Mesendoderm (in vitro differentiated cells): ENCODE data around the gene ATF7.
"Not testable (repeated sequence)": the region's sequence is repeated elsewhere in the genome, so short reads cannot be mapped to it uniquely, and the experiment has no call there.

ENCODE experiments used
- DNase-seq: peaks from one replicate; pipeline ENCODE4 v3.0.0; 2013
- H2AK5ac ChIP-seq: 2 replicates; pipeline ENCODE4 v1.6.1; 2013; ENCODE audit warnings: low read length, inconsistent platforms
- H2BK120ac ChIP-seq: 2 replicates; pipeline ENCODE4 v1.6.1; 2013; ENCODE audit warnings: low read depth, mild to moderate bottlenecking, low read length, moderate library complexity, mixed read lengths
- H2BK15ac ChIP-seq: replicated peaks from 2 replicates; pipeline ENCODE4 v1.6.1; 2013; ENCODE audit warnings: low read depth, mild to moderate bottlenecking, moderate library complexity
- H2BK5ac ChIP-seq: 2 replicates; pipeline ENCODE4 v1.6.1; 2013; ENCODE audit warnings: low read length, inconsistent platforms
- H3K18ac ChIP-seq: 2 replicates; pipeline ENCODE4 v1.6.1; 2013; ENCODE audit warnings: mild to moderate bottlenecking, low read length, mixed read lengths
- H3K23ac ChIP-seq: one replicate; pipeline ENCODE4 v1.6.1; 2013; ENCODE audit warnings: low read length
- H3K27ac ChIP-seq: 2 replicates; pipeline ENCODE4 v1.5.1; 2013; ENCODE audit warnings: low read depth, mild to moderate bottlenecking, inconsistent platforms, low read length, moderate library complexity
- H3K27me3 ChIP-seq: 2 replicates; pipeline ENCODE4 v1.6.1; 2013; ENCODE audit warnings: low read length, control low read depth, mild to moderate bottlenecking, inconsistent platforms; ENCODE audit not compliant: insufficient read depth, poor library complexity
- H3K36me3 ChIP-seq: 2 replicates; pipeline ENCODE4 v1.6.1; 2013; ENCODE audit warnings: low read length, inconsistent platforms; ENCODE audit not compliant: control insufficient read depth, insufficient read depth
- H3K4ac ChIP-seq: one replicate; pipeline ENCODE4 v1.6.1; 2013; ENCODE audit warnings: low read depth, mild to moderate bottlenecking, low read length, moderate library complexity
- H3K4me1 ChIP-seq: 2 replicates; pipeline ENCODE4 v1.6.1; 2013; ENCODE audit warnings: low read depth, low read length, inconsistent platforms; ENCODE audit not compliant: control insufficient read depth
- H3K4me2 ChIP-seq: 2 replicates; pipeline ENCODE4 v1.6.1; 2013; ENCODE audit warnings: low read length
- H3K4me3 ChIP-seq: 2 replicates; pipeline ENCODE4 v1.5.1; 2013; ENCODE audit warnings: mild to moderate bottlenecking, low read length
- H3K56ac ChIP-seq: one replicate; pipeline ENCODE4 v1.6.1; 2013; ENCODE audit warnings: low read length
- H3K79me1 ChIP-seq: 2 replicates; pipeline ENCODE4 v1.6.1; 2013; ENCODE audit warnings: low read length, inconsistent platforms
- H3K79me2 ChIP-seq: 2 replicates; pipeline ENCODE4 v1.6.1; 2013; ENCODE audit warnings: mild to moderate bottlenecking, low read length; ENCODE audit not compliant: control insufficient read depth, insufficient read depth
- H3K9ac ChIP-seq: 2 replicates; pipeline ENCODE4 v1.6.1; 2013; ENCODE audit warnings: low read length, inconsistent platforms
- H4K5ac ChIP-seq: one replicate; pipeline ENCODE4 v1.6.1; 2013; ENCODE audit warnings: low read length
- H4K8ac ChIP-seq: one replicate; pipeline ENCODE4 v1.6.1; 2013; ENCODE audit warnings: low read depth, mild to moderate bottlenecking, control low read depth, low read length, moderate library complexity
- WGBS: extraction: QIAGEN DNeasy Blood & Tissue Kit; methylation state at CpG from one replicate; pipeline ENCODE4 v1.1.7; 2013; ENCODE audit warnings: low lambda C conversion rate, missing lambda C conversion rate; ENCODE audit not compliant: insufficient coverage; ENCODE audit errors: extremely low coverage; 5-methylcytosine and 5-hydroxymethylcytosine counted together

ATF7 gene

DNA sequence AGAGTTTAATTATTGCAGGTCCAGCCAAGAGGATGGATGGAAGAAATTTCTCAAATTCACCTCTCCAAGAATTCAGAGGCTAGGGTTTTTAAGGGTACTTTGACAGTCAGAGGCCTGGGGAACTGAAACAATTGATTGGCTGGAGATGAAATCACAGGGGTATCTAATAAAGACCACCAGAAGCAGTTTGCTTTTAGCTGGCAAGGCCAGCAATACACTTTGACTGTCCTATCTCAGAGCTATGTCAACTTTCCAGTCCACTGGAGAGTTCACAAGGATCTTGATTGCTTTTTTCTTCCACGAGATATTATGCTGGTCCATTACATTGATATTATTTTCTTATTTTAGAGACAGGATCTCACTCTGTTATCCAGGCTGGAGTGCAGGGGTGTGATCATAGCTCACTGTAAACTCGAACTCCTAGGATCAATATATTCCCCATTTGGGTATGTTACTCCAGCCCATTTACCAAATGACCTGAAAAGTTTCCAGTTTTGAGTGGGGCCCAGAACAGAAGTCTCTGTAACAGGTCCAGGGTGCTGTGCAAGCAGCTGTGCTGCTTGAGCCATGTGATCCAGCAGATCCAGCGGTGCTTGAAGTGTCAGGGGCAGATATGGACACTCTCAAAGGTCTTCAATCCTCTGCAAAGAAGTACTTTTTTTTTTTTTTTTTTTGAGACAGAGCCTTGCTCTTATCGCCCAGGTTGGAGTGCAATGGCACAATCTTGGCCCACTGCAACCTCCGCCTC is 17.2 kb upstream of the ATF7 start:
- Histone ChIP-seq H3K4me2 (no peak overlapping the region), H3K56ac (no peak overlapping the region), H3K27ac (no peak overlapping the region), H3K4ac (no peak overlapping the region), H3K79me1 (no peaks in the 10 kb centered on the region), H2BK15ac (no peak overlapping the region), H3K4me3 (no peak overlapping the region), H3K27me3 (no peaks in the 10 kb centered on the region), H3K79me2 (no peaks in the 10 kb centered on the region), H2BK5ac (no peak overlapping the region), H4K5ac (no peak overlapping the region), H3K23ac (no peak overlapping the region), H2AK5ac (no peak overlapping the region), H2BK120ac (no peak overlapping the region), H3K9ac (no peak overlapping the region), H3K36me3 (no peaks in the 10 kb centered on the region), H3K18ac (no peak overlapping the region), H4K8ac (no peak overlapping the region), H3K4me1 (no peaks in the 10 kb centered on the region)
- no peak for DNase-seq
- no CpG with 5 or more reads among the region's 5 CpGs for WGBS

GRCh38 chr12:53638057-53638456 is 11.9 kb upstream of the ATF7 start:
- H3K79me1 ChIP-seq = no peaks in the 10 kb centered on the region
- H3K4me3 ChIP-seq = no peak overlapping the region
- DNase-seq = no peak

GRCh38 chr12:53636641-53637040 is 10.5 kb upstream of the ATF7 start:
- Histone ChIP-seq H3K4ac (no peak overlapping the region), H4K8ac (no peak overlapping the region), H2AK5ac (no peak overlapping the region)

More at GRCh38 chr12:53638057-53638456, 11.9 kb upstream of the ATF7 start:
- H3K56ac ChIP-seq = no peak overlapping the region
- no peak overlapping the region for H2BK15ac ChIP-seq
- no peak overlapping the region for H4K8ac ChIP-seq
- H3K23ac ChIP-seq = no peak overlapping the region
- H3K9ac ChIP-seq = no peak overlapping the region
- H3K4me1 ChIP-seq = no peaks in the 10 kb centered on the region
- no CpG with 5 or more reads among the region's 2 CpGs for WGBS
- H3K79me2 ChIP-seq = no peaks in the 10 kb centered on the region
- H3K18ac ChIP-seq = no peak overlapping the region
- no peak overlapping the region for H3K4me2 ChIP-seq
- H3K4ac ChIP-seq = no peak overlapping the region
- no peak overlapping the region for H3K27ac ChIP-seq
- H2BK120ac ChIP-seq = no peak overlapping the region
- H2AK5ac ChIP-seq = no peak overlapping the region
- no peak overlapping the region for H2BK5ac ChIP-seq
- H3K36me3 ChIP-seq = no peaks in the 10 kb centered on the region
- H4K5ac ChIP-seq = no peak overlapping the region
- H3K27me3 ChIP-seq = no peaks in the 10 kb centered on the region

GRCh38 chr12:53635708-53636107 is 9.5 kb upstream of the ATF7 start:
- not testable (repeated sequence) for H2BK120ac ChIP-seq

More at GRCh38 chr12:53636641-53637040, 10.5 kb upstream of the ATF7 start:
- Histone ChIP-seq H3K4me3 (no peak overlapping the region), H3K18ac (no peak overlapping the region), H3K79me2 (no peaks in the 10 kb centered on the region), H3K4me1 (no peaks in the 10 kb centered on the region), H4K5ac (no peak overlapping the region), H2BK120ac (no peak overlapping the region), H3K36me3 (no peaks in the 10 kb centered on the region), H3K4me2 (no peak overlapping the region), H2BK15ac (no peak overlapping the region), H3K27ac (no peak overlapping the region), H3K23ac (no peak overlapping the region), H3K56ac (no peak overlapping the region), H3K9ac (no peak overlapping the region), H2BK5ac (no peak overlapping the region), H3K27me3 (no peaks in the 10 kb centered on the region), H3K79me1 (no peaks in the 10 kb centered on the region)
- DNase-seq = no peak
- WGBS = no CpG with 5 or more reads among the region's 2 CpGs

DNA sequence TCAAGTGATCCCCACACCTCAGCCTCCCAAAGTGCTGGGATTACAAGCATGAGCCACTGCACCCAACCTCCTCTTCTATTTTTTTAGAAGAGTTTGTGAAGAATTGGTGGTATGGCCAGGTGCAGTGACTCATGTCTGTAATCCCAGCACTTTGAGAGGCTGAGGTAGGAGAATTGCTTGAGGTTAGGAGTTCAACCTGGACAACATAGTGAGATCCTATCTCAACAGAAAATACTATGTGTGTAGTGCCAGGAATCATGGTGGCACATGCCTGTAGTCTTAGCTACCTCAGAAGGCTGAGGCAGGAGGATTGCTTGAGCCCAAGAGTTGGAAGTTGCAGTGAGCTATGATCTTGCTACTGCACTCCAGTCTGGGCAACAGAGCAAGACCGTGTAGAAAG is 5.5 kb upstream of the ATF7 start:
- Histone ChIP-seq H2AK5ac (no peak overlapping the region), H3K9ac (no peak overlapping the region), H3K4me2 (no peak overlapping the region), H3K27me3 (no peaks in the 10 kb centered on the region), H3K56ac (no peak overlapping the region), H3K4ac (no peak overlapping the region), H3K4me3 (no peak overlapping the region), H3K18ac (no peak overlapping the region), H2BK15ac (no peak overlapping the region), H3K27ac (no peak overlapping the region), H3K36me3 (no peaks in the 10 kb centered on the region), H4K5ac (no peak overlapping the region), H2BK120ac (no peak overlapping the region), H3K79me2 (no peaks in the 10 kb centered on the region), H3K4me1 (peaks cover 2% of the 10 kb centered on the region), H2BK5ac (no peak overlapping the region), H3K79me1 (no peaks in the 10 kb centered on the region), H4K8ac (no peak overlapping the region), H3K23ac (no peak overlapping the region)
- no peak for DNase-seq
- no CpG with 5 or more reads among the region's 1 CpG for WGBS

More at GRCh38 chr12:53635708-53636107, 9.5 kb upstream of the ATF7 start:
- H4K5ac ChIP-seq, H3K36me3 ChIP-seq, H3K4me3 ChIP-seq, H3K23ac ChIP-seq, H3K79me2 ChIP-seq, H3K9ac ChIP-seq, H2BK5ac ChIP-seq, H3K18ac ChIP-seq, H2BK15ac ChIP-seq, H3K4ac ChIP-seq, H3K4me1 ChIP-seq, H4K8ac ChIP-seq, H2AK5ac ChIP-seq, H3K27ac ChIP-seq, DNase-seq, H3K79me1 ChIP-seq, H3K27me3 ChIP-seq, H3K4me2 ChIP-seq, H3K56ac ChIP-seq: not testable (repeated sequence)

- H3K36me3 ChIP-seq = no peaks in the 10 kb centered on the region
- no peak overlapping the region for H3K4me2 ChIP-seq
- H2AK5ac ChIP-seq = no peak overlapping the region
- no CpG with 5 or more reads among the region's 11 CpGs for WGBS
- no peak overlapping the region for H2BK5ac ChIP-seq
- H4K8ac ChIP-seq = no peak overlapping the region
- H3K4me1 ChIP-seq = peaks cover 8% of the 10 kb centered on the region
- no peak overlapping the region for H3K4ac ChIP-seq
- H3K4me3 ChIP-seq = no peak overlapping the region
- H3K9ac ChIP-seq = no peak overlapping the region
- DNase-seq = no peak
- no peak overlapping the region for H2BK120ac ChIP-seq
- peaks cover 7% of the 10 kb centered on the region for H3K79me1 ChIP-seq
- H3K27me3 ChIP-seq = no peaks in the 10 kb centered on the region
- H4K5ac ChIP-seq = no peak overlapping the region
- H3K56ac ChIP-seq = no peak overlapping the region
- H3K79me2 ChIP-seq = peaks cover 13% of the 10 kb centered on the region
- no peak overlapping the region for H2BK15ac ChIP-seq
- H3K27ac ChIP-seq = no peak overlapping the region
- H3K23ac ChIP-seq = no peak overlapping the region
- no peak overlapping the region for H3K18ac ChIP-seq
Observed at GRCh38 chr12:53627919-53628318, 1.7 kb upstream of the ATF7 start.
